Measurements from ENCODE around the gene ZFP36L2.
A peak's percentile ranks its signal among the peaks of the same experiment; 100 is the strongest.
"Not testable (repeated sequence)": the region's sequence is repeated elsewhere in the genome, so short reads cannot be mapped to it uniquely, and the experiment has no call there.

Gene ZFP36L2

DNA sequence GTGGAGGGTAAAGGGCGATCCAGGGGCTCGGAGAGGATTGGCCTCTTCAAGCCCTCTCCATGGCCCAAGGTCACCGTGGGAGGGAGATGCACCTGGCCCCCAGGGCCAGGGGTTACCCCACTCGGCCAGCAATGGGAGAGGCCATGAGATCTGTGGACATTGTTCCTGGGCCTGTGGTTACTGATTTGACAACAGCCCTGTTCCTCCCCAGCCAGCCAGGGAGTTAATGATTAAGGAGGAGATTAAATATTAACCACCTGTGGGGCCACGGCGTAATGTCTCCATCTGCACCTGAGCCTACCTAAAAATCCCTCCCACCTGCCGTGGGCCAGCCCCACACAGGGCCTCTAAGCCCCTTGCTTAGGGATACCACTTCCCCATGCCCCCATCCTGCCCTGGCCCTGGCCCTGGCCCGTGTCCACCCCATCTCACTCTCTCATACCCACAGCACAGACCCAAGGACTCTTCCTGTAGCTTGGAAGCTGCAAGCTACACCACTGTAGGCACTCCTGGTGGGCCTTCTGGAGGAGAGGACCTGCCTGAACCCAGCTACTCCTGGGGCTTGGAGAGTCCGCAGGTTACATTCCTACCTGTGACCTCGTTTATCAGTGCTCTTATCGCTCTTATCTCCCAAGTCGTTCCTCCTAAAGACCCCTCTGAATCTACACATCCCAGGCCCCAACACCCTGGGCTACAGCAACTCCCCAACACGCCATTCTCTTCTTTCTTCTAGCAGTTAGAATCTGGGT, 32.1 kb downstream of the ZFP36L2 start:
- no peak for DNase-seq (ENCODE audit: low read depth)
- no peak overlapping the region for H3K4me3 ChIP-seq (ENCODE audit: low read depth, low read length)

GRCh38 chr2:43193652-43194120, 32.7 kb downstream of the ZFP36L2 start:
- DNase-seq (ENCODE audit: low read depth) = no peak
- no peak overlapping the region for H3K4me3 ChIP-seq (ENCODE audit: low read depth, low read length)

DNA sequence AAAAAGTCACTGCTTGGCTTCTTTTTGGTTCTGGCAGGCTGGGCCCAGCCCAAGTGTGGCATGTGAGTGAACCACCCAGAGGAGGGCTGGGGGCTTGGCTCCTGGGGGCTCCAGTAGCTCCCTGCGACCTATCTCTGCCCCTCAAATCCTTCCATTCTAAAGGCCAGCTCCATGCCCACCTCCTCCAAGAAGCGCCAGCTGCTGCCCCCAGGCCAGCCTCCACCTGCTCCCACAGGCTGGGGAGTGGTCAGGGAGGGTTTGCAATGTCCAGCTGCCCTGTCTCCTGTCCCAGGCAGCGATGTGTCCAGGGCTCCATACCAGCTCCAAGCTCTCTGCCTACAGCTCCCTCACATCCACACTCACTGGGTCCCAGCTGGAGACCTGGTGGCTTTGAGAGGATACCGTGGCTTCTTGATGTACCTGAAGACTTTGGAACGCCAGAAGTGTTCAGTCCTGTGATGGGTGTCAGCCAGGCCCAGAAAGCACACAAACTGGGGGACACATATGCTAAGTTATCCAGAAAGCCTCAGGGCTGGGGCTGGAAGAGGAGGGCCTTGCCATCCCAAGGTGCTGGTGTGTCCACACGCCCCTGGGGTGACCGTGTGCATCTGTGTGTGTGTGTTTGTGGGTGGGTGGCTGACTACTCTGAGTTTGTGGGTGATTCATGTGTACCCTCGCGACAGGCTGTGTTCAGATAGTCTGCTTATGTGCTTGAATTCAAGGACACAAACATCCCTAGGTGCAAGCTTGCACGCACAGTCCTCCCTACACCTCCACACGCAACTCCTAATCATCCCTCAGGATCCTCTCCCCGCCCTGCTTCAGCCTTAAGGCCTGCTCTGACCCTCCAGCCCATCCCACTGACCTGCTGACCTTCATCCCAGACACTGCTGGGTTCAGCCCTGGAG, 33.4 kb downstream of the ZFP36L2 start:
- H3K4me3 ChIP-seq (ENCODE audit: low read depth, low read length) = no peak overlapping the region

GRCh38 chr2:43191947-43192516, 34.4 kb downstream of the ZFP36L2 start:
- no peak overlapping the region for H3K4me3 ChIP-seq (ENCODE audit: low read depth, low read length)
- no peak for DNase-seq (ENCODE audit: low read depth)

More for the DNA sequence above, 33.4 kb downstream of the ZFP36L2 start:
- no peak for DNase-seq (ENCODE audit: low read depth)

DNA sequence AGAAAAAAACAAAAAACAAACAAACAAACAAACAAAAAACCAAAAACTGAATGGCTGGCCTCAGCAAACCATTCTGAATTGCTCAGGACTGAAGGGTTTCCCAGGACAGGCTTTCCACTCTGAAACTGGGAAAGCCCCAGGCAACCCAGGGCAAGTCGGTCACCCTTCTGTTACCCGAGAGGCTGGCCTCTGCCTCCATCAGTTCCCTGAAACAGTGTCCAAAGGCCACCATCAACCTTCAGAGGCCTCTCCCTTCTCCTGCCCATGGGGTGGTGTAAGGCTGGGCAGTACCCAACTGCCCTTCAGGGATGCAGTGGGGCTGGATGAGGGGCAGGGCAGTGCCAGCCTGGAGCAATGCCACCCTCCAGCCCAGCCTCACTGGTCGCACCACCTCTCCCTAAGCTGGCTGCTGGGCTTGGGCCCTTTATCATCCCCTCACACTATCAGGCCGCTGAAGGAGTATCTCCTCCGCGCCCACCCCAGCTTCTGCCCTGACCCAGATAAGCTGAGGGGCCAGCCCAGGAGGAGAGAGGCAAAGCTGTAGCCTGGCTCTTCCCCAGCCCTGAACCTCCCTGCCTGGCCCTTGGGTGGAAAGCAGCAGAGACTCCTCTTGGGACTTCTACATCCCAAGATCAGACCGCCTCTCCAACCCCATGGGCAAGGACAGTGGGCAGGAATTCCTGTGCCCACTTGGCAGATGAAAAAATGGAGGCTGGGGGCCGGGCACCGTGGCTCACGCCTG, 35.9 kb downstream of the ZFP36L2 start:
- H3K4me3 ChIP-seq (ENCODE audit: low read depth, low read length) = no peak overlapping the region
- DNase-seq (ENCODE audit: low read depth) = no peak

DNA sequence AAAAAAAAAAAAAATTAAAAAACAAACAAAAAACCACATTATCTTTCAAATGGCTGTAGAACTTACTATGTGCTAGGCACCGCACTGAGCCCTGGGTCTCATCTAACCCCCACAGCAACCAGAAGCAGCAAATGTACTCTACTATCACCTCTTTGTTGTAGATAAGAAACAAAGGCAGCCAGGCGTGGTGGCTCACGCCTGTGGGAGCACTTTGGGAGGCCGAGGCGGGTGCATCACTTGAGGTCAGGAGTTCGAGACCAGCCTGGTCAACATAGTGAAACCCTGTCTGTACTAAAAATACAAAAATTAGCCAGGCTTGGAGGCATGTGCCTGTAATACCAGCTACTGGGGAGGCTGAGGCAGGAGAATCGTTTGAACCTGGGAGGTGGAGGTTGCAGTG, 36.5 kb downstream of the ZFP36L2 start:
- not testable (repeated sequence) for H3K4me3 ChIP-seq (ENCODE audit: low read depth, low read length); DNase-seq (ENCODE audit: low read depth)

- DNase-seq (ENCODE audit: low read depth) = no peak
- H3K4me3 ChIP-seq (ENCODE audit: low read depth, low read length) = no peak overlapping the region
These were observed 37.6 kb downstream of the ZFP36L2 start for GRCh38 chr2:43188561-43189386.

DNA sequence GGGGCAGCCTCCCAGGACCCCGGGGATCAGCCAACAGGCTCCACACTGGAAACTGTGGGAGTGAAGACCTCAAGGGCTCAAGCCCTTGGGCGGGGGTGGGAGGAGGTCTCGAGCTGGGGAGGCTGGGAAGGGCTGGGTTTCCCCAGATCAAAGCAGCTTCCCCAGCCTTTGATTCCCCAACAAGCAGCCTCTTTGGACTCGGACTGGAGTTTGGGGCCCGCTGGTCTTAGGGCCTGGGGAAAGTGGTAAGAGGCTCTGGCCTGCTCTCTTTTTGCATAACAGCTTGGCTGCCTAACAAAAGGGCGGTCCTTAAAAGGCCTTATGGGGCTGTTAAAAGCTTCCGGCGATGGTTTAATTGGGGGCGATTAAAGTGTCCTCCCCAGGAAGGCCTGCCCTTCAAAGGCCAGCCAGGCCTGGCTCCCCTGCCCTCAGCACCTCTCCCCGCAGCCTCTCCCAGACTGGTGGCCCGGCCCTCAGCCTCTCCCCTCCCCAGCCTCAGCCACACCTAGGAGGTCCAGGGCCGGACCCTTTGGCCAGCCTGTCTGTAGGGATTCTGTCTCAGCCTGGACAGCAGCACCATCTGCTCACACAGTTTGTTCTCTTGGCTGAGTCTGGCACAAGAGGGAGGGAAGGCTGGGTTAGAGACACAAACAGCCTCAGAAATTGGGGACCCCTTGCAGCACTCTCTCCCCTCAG, 39.6 kb downstream of the ZFP36L2 start:
- no peak overlapping the region for H3K4me3 ChIP-seq (ENCODE audit: low read depth, low read length)
- DNase-seq (ENCODE audit: low read depth) = no peak

- no peak for DNase-seq (ENCODE audit: low read depth)
- no peak overlapping the region for H3K4me3 ChIP-seq (ENCODE audit: low read depth, low read length)
These were observed 40.1 kb downstream of the ZFP36L2 start for GRCh38 chr2:43186321-43186678.

DNA sequence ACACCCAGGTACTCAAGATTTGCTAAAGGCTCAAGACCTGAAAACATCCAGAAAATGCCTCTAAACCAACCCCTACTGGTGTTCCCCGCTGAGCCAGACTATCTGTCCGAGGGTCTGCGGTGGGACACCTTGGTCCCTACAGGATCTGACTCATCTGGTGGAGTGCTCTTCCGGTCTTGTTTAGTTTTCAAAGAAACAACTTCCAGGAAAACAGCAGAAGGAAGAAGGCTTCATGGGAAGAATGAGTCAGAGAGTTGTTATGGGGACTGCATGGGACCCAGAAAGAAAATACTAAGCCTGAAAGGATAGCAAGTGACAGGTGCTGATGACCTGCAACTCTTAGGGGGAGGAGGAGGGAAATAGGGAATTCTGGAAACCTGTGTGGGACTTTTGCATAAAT, 41.3 kb downstream of the ZFP36L2 start:
- DNase-seq (ENCODE audit: low read depth) = no peak
- H3K4me3 ChIP-seq (ENCODE audit: low read depth, low read length) = no peak overlapping the region

GRCh38 chr2:43184339-43184895, 42.0 kb downstream of the ZFP36L2 start:
- no peak overlapping the region for H3K4me3 ChIP-seq (ENCODE audit: low read depth, low read length)
- no peak for DNase-seq (ENCODE audit: low read depth)

DNA sequence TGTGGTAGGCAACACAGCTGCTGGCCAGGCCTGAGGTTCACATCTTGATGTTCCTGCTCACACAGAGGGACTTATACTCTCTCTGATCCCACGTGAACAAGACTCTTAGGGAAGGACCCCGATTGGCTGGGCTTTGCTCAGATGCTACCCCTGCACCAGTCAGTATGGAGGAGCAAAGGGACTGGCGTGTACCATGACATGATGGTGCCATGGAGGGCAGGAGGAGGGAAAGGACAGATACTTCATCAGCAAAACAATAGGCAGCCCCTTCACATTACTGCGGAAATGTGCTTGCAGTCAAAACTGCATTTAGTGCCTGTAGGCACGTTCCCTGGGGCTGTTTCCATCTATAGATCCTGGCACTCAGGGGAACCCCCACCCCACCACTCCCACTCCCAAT, 42.7 kb downstream of the ZFP36L2 start:
- H3K4me3 ChIP-seq (ENCODE audit: low read depth, low read length) = no peak overlapping the region
- no peak for DNase-seq (ENCODE audit: low read depth)

- DNase-seq (ENCODE audit: low read depth) = no peak
- H3K4me3 ChIP-seq (ENCODE audit: low read depth, low read length) = no peak overlapping the region
These were observed 45.5 kb downstream of the ZFP36L2 start for GRCh38 chr2:43180897-43181296.

DNA sequence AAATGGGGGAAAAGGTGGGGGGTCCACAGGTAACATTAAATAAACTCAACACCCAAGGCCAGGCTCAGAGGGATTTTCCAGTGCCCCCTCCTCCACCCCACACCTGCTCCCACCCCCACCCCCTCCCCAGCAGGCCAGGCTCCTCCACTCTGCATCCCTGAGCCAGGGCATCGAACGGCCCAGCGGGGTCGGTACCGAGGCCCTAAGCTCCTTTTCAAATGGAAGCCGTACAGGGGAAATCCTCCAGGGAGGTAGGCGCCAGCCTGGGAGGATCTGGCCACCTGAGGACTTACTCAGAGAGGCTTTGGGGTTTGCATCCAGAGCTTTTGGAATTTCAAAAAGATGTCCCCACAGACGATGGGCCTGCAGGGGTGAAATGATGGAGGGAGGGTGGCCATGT, 46.5 kb downstream of the ZFP36L2 start:
- no peak for DNase-seq (ENCODE audit: low read depth)
- no peak overlapping the region for H3K4me3 ChIP-seq (ENCODE audit: low read depth, low read length)

DNA sequence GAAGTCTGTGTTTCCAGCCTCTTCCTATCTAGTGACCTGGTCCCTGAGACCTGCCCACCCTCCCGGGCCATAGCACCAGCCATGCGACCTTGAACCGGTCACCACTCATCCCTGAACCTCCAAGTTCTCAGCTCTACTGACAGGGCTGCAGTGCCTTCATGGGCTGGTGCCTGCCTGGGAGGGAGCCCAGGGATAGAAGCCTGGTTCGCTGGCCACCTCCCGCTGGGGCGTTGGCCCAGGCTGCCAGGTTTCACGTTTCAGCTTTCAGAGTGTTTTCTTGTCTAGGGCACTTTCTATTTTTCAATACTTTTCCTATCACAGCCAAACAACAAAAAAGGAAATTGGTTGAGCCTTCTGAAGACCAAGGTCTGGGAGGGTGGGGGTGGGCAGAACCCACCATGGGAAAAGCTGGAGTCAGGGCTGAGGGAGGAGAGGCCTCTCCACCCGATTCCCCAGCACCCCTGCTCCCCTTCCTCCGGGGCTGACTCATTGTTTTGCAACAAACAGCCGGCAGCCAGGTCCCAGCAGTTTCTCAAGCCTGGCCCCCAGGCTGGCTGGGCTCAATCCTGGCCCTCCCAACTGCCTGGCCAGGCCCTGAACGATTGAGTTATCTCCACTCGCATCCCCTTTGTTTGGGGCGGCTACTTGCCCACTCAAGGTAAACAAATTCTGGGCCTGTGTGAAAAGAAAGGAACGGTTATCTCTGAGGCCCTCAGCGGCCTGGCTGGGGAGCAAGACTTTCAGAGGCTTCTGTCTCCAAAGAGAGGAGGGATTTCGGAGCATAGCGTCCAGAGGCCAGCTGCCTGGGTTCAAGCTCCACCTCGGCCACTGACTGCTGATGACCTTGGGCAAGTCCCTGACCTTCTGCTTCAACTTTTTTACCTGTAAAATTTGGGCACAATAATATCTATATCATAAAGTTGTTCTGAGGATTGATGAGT, 47.5 kb downstream of the ZFP36L2 start:
- peak; percentile 78 for DNase-seq (ENCODE audit: low read depth)

DNA sequence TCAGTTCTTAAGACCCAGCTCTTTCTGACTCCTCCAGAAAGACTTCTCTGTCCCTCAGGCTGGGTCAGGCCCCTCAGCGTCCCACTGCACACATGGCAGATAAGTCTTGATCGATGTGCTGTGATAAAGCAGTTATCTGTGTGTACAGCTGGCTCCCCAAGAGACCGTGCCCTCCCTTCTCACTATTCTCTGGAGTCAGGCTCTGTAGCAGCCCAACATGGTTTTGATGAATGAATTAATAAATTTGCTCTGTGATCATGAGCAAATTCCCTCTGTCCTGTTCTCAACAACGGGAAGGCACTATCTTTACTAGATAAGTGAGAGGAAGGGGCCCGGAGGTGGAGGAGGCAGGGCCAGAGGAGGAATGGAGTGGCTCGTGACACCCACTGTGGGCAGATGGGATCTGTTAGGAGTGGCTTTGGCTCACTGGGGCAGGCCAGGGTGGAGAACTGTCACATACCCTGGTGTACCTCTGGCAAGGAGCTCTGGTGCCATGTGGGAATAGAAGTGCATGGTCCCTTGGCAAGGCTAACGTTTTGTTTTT, 48.3 kb downstream of the ZFP36L2 start:
- no peak for DNase-seq (ENCODE audit: low read depth)
- no peak overlapping the region for H3K4me3 ChIP-seq (ENCODE audit: low read depth, low read length)

More for the DNA sequence above, 47.5 kb downstream of the ZFP36L2 start:
- no peak overlapping the region for H3K4me3 ChIP-seq (ENCODE audit: low read depth, low read length)

DNA sequence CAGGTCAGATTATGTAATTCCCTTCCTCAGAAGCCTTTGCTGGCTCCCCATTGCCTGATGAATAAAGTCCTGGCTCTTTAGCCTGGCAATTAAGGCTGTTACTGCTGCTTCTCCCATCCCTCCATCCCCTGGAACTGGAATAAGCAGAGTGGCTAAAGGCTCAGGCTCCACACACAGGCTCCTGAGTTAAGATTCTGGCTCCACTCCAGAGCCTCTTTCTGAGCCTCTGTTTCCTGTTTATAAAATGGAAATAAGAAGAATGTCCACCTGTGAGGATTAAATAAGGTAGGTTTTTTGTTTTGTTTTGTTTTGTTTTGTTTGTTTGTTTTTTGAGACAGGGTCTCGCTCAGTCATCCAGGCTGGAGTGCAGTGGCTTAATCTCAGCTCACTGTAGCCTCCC, 50.0 kb downstream of the ZFP36L2 start:
- DNase-seq (ENCODE audit: low read depth) = no peak
- no peak overlapping the region for H3K4me3 ChIP-seq (ENCODE audit: low read depth, low read length)

Data from skeletal muscle cell (primary cell).